GM21825 (cell line): ENCODE measurements around the gene GALR2.

ENCODE experiments used
- ATAC-seq: cut with Tn5 transposase; IDR thresholded peaks from one replicate; pipeline ENCODE4 v1.9.1; 2021; ENCODE audit warnings: mild to moderate bottlenecking, moderate library complexity; ENCODE audit not compliant: unreplicated experiment

GALR2 gene

DNA sequence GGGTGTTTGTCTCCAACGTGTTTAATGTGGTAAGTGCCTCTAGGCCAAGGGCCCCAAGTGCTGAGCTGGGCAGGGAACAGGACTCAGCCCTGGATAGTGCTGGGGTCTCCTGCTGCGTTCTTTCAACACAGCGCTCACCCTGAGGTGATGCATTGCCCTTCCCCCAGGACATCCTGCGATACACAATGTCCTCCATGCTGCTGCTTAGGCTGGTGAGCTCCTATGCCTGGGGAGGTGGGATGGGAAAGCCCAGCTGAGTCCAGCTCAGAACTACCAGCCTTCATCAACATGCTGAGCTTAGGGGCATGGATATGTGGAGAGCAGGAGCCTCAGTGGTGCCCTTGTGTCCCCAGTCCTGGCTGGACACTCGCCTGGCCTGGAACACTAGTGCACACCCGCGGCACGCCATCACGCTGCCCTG, 5.0 kb downstream of the GALR2 start:
- no peak for ATAC-seq

DNA sequence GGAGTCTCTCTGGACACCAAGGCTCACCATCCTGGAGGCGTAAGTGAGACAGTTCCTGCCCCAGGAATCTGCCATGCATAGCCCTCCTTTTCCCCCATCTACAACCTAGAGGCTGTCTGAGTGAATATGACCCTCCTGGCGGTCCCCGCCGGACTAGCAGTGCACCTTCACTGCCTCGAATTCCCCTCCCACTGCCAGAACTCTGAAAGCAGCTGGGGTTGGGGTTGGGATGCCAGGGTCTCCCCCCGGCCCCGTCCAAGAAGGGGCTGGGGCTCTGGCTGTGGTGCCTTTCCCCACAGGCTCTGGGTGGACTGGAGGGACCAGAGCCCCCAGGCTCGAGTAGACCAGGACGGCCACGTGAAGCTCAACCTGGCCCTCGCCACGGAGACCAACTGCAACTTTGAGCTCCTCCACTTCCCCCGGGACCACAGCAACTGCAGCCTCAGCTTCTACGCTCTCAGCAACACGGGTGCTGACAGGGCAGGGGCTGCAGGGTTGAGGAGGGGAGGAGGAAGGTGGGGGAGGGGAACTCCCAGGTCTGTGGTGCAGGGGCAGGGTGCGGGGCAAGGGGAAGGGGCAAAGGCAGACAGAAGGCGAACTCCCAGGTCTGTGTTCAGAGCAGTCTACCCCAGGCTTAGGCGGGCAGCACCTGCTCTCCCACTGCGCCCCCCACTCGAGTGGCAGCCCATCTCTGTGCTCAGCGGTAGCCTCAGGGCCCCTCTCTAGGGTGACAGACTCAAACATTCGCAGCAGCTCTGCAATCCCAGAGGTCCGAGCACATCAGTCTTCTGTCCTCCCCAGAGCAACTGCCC, 5.6 kb downstream of the GALR2 start:
- no peak for ATAC-seq

DNA sequence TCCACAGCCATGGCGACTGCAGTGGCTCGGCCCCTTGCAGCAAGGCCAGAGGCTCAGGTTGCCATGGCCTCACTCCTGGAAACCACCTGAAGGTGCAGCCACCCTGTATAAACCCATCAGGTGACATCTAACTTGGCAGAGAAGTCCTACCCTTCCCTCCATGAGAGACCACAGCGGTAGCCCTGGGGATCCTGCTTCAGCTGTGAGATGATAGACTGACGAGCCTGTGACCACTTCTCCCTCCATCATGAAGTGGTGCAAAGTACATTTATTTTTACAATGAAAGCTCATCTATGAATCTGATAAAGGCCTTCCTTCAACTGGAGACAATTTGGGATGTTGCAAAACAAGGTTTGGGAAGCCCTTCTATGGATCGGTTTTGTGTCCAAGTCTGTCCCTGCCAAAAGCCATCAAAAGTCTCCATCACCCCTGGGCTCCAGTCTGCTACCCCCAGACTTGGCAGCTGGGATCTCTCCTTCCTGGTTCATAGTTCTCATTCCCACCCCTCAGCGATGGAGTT, 6.2 kb downstream of the GALR2 start:
- no peak for ATAC-seq

DNA sequence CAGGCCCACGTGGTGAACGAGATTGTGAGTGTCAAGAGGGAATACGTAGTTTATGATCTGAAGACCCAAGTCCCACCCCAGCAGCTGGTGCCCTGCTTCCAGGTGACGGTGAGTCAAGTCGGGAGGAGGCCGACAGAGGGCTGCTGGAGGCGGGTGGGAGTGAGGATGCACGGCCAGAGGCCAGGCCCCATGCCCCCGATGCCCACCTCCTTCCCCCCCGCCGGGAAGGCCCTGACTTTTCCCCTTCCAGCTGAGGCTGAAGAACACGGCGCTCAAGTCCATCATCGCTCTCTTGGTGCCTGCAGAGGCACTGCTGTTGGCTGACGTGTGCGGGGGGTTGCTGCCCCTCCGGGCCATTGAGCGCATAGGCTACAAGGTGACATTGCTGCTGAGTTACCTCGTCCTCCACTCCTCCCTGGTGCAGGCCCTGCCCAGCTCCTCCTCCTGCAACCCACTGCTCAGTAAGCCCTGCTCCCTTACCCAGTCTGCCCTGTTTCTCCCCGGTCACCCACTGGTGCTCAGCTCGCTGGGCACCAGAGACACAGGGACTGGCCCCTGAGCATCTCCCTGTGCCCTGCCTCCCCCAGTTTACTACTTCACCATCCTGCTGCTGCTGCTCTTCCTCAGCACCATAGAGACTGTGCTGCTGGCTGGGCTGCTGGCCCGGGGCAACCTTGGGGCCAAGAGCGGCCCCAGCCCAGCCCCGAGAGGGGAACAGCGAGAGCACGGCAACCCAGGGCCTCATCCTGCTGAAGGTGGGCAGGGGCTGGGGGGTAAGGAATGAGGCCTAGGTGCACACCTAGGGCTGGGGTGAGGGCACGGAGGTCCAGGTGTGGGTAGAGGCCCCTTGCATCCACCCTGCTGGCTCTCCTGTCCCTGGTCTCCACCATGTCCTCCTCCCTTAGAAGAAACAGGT, 7.0 kb downstream of the GALR2 start:
- no peak for ATAC-seq

DNA sequence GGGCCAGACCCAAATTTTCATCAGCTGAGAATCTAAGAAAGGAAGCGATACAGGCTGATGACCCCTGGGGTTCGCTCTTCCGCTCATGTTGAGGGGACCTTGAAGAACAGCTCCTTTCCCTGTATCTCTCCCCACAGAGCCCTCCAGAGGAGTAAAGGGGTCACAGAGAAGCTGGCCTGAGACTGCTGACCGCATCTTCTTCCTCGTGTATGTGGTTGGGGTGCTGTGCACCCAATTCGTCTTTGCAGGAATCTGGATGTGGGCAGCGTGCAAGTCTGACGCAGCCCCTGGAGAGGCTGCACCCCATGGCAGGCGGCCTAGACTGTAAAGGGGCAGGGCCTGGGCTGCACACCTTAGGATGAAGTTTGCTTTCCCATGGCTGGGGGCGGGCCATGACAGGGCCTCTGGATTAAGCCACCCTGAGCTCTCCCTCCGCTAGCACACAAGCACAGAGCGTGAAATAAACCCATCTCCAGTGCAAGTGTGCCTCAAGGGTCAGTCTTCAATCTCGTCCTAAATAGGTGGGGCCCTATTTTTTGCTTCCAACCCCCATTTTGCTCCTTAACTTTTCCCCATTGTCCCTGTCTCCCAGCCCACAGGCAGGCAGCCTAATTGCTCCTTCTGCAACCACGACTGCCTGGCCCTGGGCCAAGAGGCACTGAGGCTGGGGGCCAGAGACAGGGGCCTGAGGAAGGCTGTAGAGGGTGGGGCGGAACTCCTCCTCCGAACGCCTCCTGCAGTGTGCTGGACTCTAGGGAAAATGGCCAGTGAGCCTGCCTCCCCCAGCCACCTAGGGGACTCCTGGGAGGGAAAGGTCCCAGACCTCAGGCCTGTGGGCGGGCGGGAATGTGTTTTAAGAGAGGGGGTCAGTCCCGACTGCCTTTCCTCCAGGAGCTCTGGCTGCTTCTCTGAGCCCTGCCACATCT, 8.0 kb downstream of the GALR2 start:
- no peak for ATAC-seq

DNA sequence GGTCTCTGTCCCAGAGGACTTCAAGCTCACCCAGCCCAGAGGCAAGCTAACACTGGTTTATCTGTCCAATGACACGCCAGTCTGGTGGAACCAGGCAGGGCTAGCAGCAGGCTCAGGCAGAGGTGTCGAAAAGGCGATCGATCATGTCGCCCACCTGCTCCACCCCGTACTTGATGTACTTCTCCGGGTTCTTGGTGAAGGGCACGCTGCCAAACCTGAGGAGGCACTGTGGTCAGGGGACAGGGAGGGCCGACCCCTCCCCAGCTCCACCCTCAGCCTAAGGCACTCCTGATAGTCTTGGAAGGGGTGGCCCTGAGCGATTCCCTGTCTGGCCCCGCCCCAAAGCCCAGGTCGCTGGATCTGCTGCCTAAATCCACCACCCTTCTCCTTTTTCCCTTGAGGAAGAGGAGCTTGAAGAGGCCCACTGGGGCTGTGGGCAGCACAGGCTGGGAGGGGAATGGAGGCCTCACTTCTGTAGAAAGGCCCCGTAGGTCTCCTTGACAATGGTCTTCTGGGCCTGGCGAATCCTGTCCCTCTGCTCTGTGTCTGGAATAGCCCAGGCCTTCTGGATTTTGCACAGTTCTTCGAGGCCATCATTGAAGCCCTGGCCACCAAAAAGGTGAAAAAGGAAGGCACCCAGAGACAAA, 9.1 kb downstream of the GALR2 start:
- ATAC-seq: no peak

DNA sequence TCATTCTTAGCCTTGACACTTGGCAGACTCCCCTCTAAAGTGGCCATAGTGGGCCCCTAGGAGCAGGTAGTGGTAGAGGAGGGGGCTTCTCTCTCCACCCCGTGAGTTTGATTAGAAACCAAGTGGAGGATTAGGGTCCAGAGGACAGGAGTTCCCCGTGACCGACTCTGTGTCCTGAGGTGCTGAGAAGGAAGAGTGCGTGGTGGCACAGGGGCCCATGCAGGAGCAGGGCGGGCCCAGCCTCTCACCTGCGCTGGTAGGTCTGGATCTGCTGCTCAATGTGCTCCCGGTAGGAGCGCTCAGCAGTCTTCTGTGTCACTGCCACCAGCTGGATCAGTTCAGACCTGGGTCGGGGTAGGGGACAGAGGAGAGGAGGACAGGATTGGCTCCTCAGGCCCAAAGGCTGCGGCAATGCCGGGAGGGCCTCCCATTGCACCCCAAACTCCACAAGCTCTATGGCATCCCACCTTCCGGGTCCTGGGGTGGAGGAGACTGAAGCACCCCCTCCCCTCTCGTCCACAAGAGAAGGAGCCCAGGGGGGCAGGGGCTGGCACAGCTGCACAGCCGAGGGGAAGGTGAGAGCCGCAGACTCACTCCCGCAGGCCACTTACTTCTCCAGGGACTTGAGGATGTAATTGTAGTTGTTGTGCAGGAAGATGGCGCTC, 10.6 kb downstream of the GALR2 start:
- ATAC-seq: no peak

DNA sequence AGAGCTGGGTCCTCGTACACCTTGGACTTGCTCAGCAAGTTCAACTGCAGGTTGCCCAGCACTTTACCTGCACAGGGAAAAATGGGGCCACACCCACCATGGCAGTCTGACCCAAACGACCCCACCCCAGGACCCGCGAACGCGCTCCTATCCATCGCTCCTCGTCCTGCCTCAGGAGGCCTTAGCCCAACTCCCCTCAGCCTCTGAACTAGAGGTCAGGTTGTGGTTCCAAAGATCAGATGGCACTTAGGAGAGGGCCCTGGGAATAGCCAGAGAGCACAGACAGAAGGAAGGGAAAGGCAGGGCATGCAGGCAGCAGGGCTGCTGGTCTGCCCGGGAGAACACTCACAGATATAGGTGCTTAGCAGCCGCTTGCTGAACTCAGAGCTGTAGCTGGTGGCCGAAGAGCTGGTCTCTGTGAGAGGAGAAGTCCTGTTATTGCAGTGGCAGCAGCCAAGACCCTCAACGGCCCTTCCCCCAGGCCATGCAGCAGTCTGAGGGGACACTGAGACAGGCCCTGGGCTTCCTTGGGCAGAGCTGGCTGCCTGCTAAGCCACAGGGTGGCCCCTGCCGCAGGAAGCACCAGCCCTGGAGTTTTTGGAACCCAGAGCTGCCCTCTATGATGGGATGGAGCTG, 11.3 kb downstream of the GALR2 start:
- no peak for ATAC-seq

DNA sequence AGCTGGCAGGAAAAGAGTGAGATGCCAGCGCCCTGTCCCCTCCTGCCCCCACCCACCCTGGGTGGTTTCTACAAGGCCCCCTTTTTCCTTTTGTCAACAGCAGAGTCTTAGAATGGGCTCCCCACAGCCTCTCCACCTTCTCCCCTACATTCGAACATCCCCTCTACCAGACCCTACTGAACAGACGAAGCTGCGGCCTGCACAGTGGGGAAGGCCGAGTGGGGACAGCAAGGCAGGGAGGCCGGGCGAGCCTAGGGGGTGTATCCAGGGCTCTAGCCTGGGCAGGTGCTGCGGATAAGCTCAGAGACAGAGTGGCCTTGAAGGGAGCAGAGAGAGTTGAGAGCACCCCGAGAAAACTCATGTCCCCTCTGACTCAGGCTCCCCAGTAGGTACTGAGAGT, 11.8 kb downstream of the GALR2 start:
- no peak for ATAC-seq

DNA sequence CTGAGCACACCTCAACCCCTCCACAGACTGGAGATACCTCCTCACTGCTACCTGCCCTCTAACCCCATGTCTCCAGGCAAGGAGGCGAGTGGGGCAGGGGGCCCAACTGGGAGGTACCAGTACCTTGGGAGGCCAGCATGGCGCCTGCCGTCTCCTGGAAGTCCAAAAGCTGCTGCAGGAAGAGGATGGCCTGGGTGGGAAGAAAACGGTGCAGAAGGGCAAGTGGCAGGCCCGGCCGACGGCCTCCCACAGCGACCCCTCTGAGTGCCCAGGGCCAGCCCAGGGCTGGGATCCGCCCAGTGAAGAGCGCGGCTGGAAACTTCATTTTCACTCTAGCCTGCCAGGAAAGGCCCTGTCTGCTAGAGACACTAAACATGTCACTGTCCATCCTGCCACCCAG, 12.9 kb downstream of the GALR2 start:
- no peak for ATAC-seq

DNA sequence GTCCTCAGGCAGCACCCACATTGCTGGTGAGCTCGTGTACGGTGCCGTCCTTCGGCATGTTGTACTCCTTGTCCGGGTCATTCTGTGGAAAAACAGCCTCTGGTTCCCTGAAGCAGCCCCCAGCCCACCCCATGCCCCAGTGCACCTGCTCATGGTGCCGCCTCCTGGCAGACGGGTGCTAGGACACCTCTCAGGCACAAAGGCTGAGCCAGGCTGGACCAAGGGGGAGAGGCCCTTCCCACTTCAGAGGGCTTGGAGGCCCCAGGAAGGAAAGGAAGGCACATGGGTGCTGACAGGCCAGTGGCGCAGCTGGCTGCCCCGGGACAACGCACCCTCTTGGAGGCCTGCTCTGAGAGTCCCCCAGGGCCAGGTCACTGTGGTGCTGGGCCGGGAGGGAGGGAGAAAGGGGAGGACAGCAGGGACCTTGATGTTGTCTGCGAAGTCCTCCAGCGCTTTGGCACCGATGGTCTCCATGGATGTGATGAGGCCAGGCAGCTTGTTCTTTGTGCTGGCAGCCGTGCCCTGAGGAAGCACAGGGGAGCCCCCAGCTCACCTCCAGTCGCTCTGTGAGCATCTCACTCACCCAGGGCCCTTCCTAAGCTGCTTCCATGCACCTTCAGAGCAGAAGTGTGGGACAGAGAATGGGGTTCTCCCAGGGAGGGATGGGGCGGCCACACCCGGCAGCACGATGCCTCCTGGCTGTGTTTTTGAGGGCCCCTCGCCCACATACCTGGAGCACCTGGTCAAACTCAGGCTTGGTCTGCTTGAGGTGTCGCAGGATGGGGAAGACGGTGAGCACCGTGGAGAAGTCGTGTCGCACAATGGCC, 13.7 kb downstream of the GALR2 start:
- ATAC-seq: no peak

DNA sequence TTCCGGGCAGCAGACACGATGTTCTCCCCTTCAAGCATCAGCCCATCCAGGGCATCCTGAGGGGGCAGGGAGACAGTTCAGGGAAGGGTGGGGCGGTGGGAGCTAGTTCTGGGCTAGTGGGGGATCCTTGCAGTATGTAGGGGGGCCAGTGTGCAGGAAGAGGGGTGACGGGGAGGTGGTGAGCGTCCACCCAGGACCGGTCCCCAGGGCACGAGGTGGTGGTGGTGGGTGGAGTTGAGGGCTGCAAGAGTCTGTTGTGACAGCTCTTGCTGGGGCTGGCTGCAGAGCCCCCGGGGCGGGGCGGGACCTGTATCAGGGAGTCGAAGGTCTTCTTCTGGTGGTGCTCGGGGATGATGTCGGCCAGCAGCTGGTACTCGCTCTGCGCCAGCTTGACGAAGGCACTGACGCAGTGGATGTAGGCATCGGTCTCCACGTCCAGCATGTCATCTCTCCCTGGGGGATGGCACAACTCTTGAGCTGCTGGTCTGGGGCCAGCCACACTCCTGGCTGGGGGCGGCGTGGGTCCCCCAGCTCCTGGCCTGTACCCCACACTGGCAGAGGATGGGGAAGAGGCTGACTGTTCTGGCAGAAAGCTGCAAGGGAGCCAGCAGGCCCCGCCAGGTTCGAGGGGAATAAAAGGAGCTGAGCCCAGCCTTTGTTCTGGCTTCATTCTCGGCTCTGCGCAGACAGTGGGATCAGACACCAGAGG, 14.4 kb downstream of the GALR2 start:
- no peak for ATAC-seq

DNA sequence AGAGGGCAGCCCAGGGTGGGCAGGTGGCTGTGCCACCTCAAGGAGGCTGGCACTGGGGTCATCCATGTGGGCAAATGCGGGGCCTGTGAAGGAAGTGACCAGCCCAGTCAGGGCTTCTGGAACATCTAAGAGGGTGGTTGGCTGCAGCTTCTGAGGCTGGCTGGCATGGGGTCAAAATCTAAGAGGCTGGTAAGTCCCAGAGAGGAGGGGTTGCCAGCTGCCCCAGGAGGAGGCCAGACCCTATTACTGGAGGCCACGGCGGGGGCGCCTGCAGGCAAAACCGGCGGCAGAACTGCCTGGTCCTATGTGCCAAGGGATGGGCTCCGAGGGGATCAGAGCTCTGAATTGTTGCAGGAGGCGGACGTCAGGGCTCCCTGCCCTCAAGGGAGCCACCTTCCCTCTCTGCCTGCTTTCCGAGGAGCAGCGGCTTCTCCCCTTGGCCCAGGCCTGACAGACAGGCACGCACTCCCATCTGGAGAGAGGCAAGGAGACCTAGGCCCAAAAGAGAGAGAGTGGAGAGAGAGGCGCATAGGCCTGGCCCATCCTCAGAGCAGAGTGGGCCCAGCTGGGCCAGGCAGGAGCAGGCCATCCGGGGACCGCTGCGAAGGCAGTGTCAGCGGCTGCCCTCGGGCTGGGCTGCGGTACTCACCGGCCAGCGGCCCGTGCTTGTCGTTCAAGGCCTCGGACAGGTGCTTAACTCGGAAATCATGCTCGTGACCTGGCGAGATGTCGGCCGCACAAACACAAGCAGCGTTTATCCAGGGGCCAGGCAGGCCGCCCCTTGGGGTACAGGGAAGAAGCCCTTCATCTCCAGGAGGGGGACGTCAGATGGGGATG, 15.3 kb downstream of the GALR2 start:
- ATAC-seq: no peak

DNA sequence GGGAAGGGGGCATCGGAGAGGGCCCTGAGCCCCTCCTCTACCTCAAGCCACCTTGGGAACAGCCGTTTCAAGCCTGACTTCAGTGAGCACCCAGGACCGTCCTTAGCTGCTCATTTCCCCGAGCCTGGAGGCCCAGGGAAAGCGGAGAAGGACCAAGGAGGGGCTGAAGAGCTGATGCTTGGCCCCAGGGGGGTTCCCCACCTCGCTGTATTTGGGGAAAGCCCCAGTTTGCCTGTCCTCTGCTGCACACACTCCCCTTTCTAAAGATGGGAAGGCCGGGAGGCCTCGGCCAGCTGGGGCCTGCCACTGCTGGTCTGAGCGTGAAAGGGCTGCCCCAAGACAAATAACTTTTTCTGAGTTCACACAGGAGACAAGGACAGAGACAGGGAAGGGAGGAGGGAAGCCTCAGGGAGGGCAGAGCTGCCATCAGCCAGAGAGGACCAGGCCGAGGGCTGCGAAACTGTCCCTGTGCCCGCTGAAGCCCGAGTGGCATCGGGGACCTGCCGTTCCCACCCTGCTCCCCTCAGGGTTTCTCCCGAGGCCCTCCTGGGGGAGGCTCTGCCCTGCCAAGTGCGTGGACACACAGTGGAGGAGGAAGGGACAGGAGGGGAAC, 16.0 kb downstream of the GALR2 start:
- no peak for ATAC-seq

DNA sequence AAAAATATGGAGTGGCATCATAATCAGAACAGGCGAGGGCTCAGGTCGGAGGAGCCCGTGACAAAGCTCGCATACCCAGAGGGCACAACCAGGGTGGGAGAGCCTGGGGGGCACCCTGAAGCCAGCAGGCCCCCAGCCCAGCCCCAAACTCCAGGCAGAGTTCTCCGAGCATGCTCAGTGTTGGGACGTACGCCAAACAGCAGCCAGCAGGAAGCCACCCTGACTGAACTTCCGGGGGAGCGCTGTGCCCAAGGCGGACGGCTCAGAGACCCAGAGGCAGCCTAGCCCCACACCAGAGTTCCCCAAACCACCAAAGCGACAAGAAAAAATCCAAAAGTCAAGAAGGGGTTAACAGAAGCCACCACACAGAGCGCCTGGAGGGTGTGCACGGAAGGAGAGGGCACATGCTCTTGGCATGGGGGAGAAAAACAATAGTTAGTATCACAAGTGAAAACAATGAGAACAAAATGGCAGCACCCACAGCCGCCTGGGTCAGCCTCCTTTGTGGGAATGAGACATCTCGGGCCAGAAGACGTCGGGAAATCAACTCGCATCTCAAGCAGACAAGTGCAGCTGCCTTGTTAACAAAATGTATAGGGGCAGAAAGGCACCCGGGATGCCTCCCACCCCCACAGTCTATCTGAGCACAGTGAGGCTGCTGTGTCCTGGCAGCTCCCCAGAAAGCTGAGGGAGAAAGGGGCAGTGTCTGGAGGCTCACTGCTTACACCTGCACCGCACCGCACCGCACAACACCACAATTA, 17.1 kb downstream of the GALR2 start:
- ATAC-seq: no peak
